HFF-Myc (cell line): ENCODE measurements around the gene DYSF.

Experiments used
- DNase-seq: peaks from one replicate; pipeline ENCODE4 v3.0.0-alpha.2; 2011; ENCODE audit warnings: low read depth; ENCODE audit errors: extremely low read depth
- H3K4me3 ChIP-seq: replicated peaks from 2 replicates; pipeline ENCODE4 v1.5.1; 2011; ENCODE audit warnings: low read depth, mild to moderate bottlenecking, control low read depth, low read length
- TF ChIP-seq, protein P1 (sequence below): IDR thresholded peaks from 2 replicates; pipeline ENCODE4 v1.5.1; 2012; ENCODE audit warnings: mild to moderate bottlenecking, low read depth, low read length, control low read depth; ENCODE audit errors: missing control alignments

DYSF gene

DNA sequence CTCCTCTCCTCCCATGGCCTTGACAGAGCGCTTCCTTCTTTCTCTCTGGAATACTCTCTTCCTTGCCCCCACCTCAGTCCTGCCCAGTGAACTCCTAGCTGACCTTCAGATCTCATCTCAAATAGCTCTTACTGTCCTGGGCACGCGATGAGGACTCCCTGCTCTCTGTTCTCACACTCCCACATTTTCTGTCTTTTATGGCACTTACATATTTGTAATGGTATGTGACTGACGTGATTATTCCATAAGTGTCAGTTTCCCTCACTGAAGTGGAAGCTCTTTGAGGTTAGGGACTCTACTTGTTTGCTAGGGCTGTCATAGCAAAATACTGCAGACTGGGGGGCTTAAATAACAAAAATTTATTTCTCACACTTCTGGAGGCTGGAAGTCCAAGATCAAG, 1.7 kb upstream of the DYSF start:
- no peak for DNase-seq
- no peak overlapping the region for H3K4me3 ChIP-seq
- TF ChIP-seq, protein P1, sequence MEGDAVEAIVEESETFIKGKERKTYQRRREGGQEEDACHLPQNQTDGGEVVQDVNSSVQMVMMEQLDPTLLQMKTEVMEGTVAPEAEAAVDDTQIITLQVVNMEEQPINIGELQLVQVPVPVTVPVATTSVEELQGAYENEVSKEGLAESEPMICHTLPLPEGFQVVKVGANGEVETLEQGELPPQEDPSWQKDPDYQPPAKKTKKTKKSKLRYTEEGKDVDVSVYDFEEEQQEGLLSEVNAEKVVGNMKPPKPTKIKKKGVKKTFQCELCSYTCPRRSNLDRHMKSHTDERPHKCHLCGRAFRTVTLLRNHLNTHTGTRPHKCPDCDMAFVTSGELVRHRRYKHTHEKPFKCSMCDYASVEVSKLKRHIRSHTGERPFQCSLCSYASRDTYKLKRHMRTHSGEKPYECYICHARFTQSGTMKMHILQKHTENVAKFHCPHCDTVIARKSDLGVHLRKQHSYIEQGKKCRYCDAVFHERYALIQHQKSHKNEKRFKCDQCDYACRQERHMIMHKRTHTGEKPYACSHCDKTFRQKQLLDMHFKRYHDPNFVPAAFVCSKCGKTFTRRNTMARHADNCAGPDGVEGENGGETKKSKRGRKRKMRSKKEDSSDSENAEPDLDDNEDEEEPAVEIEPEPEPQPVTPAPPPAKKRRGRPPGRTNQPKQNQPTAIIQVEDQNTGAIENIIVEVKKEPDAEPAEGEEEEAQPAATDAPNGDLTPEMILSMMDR, result no peak

DNA sequence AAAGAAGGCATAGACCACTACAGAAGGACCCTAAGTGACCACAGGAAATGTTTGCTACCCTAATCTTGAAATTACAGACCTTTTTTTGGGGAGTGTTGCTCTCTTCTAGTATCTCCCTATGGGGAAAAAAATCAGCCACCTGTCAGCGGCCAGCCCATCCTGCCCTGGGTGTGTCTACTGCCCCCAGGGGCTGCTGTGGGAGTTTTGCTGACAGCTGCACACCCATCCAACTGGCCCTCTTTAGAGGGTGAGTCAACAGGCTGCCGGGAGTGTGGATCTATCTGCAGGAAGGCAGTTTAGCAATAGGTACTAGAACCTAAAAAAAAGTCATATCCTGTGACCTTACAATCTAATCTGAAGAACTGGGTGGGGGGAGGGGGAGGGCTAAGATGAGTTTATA, 796 bp upstream of the DYSF start:
- H3K4me3 ChIP-seq, result no peak overlapping the region
- no peak for DNase-seq
- TF ChIP-seq, protein P1, result peak; percentile 13

DNA sequence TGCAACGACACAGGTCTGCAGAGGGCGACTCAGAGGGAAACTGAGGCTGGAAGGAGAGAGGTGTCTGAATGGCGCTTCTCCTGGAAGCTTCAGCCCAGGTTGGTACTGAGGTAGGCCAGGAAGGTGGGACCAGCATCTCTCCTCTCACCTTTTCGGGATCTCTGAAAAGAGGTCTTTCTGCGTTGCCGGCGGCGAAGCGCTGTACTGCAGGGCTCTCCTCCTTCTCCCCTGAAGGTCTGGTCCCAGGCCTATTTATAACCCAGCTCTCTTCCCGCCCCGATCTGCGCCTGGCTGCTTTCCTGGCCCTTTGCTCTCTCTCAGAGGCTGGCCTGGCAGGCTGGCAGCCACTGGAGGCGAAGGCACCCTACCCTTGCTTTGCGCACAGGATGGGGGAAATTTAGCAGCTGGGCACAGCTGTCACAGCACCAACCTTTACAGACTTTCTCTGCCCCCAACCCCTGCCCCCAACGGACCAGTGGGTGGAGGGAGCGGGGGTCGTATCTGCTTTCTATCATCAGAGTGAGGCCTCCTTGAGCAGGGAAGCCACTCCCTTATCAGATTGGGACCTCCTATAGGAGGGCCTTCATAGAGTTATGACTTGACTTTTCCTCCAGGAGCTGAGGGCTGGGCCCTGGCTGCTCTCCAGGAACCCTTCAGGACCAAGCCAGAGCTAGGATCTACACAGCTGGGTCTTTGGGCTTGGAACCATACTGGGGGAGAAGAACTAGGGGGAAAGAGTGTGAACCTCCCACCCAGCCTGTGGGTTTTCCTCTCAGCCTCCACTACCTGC, 1.1 kb downstream of the DYSF start:
- TF ChIP-seq, protein P1, result no peak

DNA sequence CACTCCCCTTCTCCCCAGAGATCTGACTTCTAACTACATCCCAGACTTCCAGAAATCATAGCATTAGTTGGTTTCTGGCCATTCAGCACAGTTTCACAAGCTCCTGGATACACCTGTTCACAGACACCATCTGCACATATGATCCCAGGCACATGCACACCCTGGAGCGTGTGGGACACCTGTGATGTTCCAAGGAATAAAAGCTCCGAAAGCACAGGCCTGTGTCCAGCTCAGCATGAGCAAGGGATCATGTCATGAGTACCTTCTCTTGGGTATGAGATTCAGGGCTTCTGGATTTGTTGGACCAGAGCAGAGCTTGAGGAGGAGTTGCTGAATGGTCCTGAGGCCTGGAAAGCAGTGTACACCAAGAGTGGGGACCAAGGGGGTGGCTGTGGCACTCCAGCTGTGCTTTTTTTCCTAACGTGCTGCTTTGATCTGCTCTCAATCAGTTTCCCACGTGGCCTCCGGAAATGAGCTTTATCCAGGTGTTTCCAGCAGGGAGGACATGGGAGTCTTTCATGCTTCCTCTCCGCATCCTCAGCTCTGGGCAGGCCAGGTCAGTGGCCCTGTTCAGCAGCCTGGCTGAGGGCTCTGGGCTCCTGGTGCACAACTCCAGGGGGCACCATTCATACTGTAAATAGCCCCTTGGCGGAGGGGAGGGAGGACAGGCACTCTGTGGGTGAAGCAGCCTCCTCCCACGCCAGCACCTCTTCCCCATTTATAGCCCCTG, 1.8 kb downstream of the DYSF start:
- TF ChIP-seq, protein P1, result no peak
- no peak overlapping the region for H3K4me3 ChIP-seq
- no peak for DNase-seq

More for the DNA sequence above, 1.1 kb downstream of the DYSF start:
- H3K4me3 ChIP-seq, result no peak overlapping the region; the same call in 1 of the 2 replicates
- DNase-seq, result no peak

DNA sequence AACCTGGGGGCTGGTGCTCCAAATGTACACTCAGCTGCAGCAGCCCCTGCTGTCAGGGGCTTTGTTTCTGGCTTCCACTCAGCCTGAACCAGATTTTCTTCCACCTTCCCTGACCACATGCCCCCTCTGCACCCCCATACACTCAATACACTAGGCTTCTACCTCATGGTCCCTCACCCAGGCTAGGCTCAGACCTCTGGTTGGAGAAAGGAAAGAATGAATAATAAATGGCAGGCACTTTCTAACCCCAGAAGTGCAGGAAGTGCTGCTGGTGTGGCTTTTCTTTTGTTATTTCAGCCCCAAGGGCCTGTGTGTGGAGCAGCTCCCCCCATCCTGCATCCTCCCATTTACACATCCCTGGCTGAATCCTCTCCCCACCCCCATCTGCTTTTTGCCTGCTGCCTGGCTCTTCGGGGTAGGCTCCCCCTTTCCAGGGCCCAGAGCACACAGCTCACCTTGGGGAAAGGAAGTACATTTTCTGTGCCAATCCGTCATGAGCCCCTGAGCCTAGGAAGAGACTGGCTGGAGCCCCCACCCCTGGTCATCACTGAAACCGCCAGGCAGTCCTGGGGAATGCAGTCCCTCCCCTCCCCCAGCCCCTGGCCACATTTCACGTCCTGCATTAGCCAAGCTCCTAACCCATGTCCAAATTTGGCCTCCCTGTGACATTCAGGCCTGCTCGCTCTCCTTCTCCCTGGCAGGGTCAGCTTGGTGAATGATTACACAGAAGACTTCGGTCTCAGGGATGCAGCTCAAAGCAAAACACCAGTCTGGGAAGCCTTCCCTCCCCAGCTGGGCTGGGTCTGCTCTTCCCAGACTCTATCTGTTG, 2.6 kb downstream of the DYSF start:
- TF ChIP-seq, protein P1, result no peak
- DNase-seq, result no peak

DNA sequence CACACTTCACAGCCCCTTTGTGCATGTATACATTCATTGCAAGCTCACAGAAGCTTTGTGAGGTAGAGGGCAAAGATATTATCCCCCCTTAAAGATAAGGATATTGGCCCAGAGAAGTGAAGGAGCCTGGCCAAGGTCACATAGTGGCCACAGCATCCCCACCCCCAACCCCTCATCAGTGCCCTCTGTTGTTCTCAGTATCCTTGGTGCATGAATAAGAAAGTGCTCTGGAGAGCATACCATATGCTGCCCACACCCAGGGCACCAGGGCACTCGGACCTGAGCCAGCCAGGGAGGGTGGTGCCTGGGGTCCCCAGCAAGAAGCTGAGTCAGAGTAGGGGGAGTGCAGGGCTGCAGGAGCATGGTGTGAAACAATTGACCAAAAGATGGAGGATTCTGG, 3.3 kb downstream of the DYSF start:
- no peak for DNase-seq
- TF ChIP-seq, protein P1, result no peak
- no peak overlapping the region for H3K4me3 ChIP-seq

More for the DNA sequence above, 2.6 kb downstream of the DYSF start:
- H3K4me3 ChIP-seq, result no peak overlapping the region
